ENCODE data around the gene ICA1. TPM values are rescaled to one million over a fixed set of nuclear protein-coding genes. Genes with fewer than 3 reads are reported as not detected.

ICA1 gene
- total RNA-seq, 4 donors from 2014 or later = 4.1 to 7.4 (median 5.8) TPM

DNA sequence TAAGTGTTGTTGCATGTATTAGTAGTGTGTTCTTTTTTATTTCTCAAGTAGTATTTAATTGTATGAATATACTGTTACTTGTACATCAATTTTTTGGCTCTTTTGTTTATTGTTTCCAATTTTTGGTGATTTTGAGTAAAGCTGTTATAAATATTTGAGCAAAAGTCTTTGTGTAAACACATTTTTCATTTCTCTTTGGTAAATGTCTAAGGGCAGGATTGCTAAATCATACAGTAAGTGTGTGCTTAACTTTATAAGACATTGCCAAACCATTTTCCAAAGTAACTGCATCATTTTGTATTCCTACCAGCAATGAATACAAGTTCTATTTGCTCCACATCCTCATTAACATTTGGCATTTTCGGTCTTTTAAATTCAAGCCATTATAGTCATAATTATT, 92.8 kb downstream of the ICA1 start:
- H3K27ac ChIP-seq (replicated peaks in 1 of 4) = no peak overlapping the region
- no peaks in the 10 kb centered on the region for H3K36me3 ChIP-seq
- no peak for DNase-seq (ENCODE audit: extremely low spot score)
- WGBS = 86% methylated on average over 1 of the region's 1 CpG
- intact Hi-C loops (cut with DNase I) = no loop called here
- no peaks in the 10 kb centered on the region for H3K9me3 ChIP-seq
- no peak for TF ChIP-seq POLR2AphosphoS5 (IDR thresholded peaks at IDR 0.05)
- no peak for TF ChIP-seq EP300 (IDR thresholded peaks at IDR 0.05)
- no peak for TF ChIP-seq CTCF (IDR thresholded peaks at IDR 0.05)
- no peak for TF ChIP-seq POLR2A (IDR thresholded peaks at IDR 0.05; ENCODE audit: low read depth)
- no peak overlapping the region for H3K4me3 ChIP-seq
- no peaks in the 10 kb centered on the region for H3K27me3 ChIP-seq
- peaks cover 0 to 6% (median 0%) of the 10 kb centered on the region in 4 donors for H3K4me1 ChIP-seq

DNA sequence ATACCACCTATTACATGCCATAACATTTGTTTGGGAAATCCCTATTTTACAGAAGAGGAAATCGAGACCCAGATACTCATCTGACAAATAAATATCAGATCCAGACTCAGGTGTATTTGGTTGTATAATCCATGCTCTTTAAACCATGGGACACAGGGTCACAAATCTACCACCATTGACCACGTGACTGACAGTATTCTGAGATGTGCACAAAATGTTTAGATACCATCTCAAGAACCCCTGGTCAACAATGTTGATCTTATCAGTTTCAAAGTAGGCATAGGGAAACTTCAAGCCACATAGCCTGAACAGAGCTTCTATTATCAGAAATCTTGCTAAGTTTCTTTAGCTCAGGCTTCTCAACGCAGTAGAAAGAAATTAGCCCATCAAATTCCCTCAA, 93.6 kb downstream of the ICA1 start:
- DNase-seq (ENCODE audit: extremely low spot score) = no peak
- 81% methylated on average over 3 of the region's 3 CpGs for WGBS
- no peaks in the 10 kb centered on the region for H3K27me3 ChIP-seq
- H3K4me1 ChIP-seq = peaks cover 0 to 6% (median 0%) of the 10 kb centered on the region in 4 donors
- no peak overlapping the region for H3K4me3 ChIP-seq
- H3K36me3 ChIP-seq = no peaks in the 10 kb centered on the region
- H3K27ac ChIP-seq (replicated peaks in 1 of 4) = no peak overlapping the region
- H3K9me3 ChIP-seq = no peaks in the 10 kb centered on the region
- TF ChIP-seq POLR2AphosphoS5 (IDR thresholded peaks at IDR 0.05) (no peak), CTCF (IDR thresholded peaks at IDR 0.05) (no peak), EP300 (IDR thresholded peaks at IDR 0.05) (no peak), POLR2A (IDR thresholded peaks at IDR 0.05; ENCODE audit: low read depth) (no peak)
- intact Hi-C loops (cut with DNase I) = no loop called here

GRCh38 chr7:8165150-8165549, 96.8 kb downstream of the ICA1 start:
- WGBS = 43% methylated on average over 4 of the region's 4 CpGs
- intact Hi-C loops (cut with DNase I) = no loop called here
- Histone ChIP-seq H3K27me3 (no peaks in the 10 kb centered on the region), H3K4me3 (no peak overlapping the region), H3K4me1 (no peaks in the 10 kb centered on the region), H3K27ac (replicated peaks in 1 of 4) (no peak overlapping the region), H3K9me3 (no peaks in the 10 kb centered on the region), H3K36me3 (no peaks in the 10 kb centered on the region)
- DNase-seq (ENCODE audit: extremely low spot score) = no peak
- no peak for TF ChIP-seq POLR2AphosphoS5 (IDR thresholded peaks at IDR 0.05)
- TF ChIP-seq POLR2A (IDR thresholded peaks at IDR 0.05; ENCODE audit: low read depth) = no peak
- TF ChIP-seq EP300 (IDR thresholded peaks at IDR 0.05) = no peak
- no peak for TF ChIP-seq CTCF (IDR thresholded peaks at IDR 0.05)

DNA sequence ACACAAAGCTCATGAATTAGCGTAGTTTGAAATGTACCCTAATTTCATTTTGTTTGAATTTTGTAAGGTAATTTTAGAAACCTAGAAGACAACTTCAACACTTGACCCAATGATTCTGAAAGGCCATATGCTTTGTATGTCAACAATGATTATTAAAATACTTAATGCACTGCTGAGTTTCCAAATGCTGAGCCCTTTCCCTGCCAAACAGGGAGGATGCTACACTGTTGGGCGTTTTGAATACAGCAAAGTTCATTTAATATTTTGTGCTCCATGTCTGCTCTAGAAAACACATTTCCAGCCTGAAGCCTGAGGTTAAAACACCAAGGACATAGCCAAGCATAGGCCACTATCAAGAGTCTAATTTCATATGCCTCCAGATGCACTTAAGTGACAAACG, 99.8 kb downstream of the ICA1 start:
- Histone ChIP-seq H3K9me3 (no peaks in the 10 kb centered on the region), H3K36me3 (peaks cover 0 to 5% (median 0%) of the 10 kb centered on the region in 4 donors), H3K4me1 (no peaks in the 10 kb centered on the region), H3K27ac (replicated peaks in 1 of 4) (no peak overlapping the region), H3K4me3 (no peak overlapping the region), H3K27me3 (no peaks in the 10 kb centered on the region)
- TF ChIP-seq CTCF (IDR thresholded peaks at IDR 0.05) (no peak), POLR2A (IDR thresholded peaks at IDR 0.05; ENCODE audit: low read depth) (no peak), POLR2AphosphoS5 (IDR thresholded peaks at IDR 0.05) (no peak)
- WGBS = 86% methylated on average over 3 of the region's 3 CpGs
- intact Hi-C loops (cut with DNase I) = no loop called here
- DNase-seq (ENCODE audit: extremely low spot score) = no peak

GRCh38 chr7:8161364-8161828, 100.6 kb downstream of the ICA1 start:
- intact Hi-C loops (cut with DNase I) = no loop called here
- Histone ChIP-seq H3K9me3 (no peaks in the 10 kb centered on the region), H3K27me3 (no peaks in the 10 kb centered on the region), H3K4me3 (no peak overlapping the region), H3K4me1 (no peaks in the 10 kb centered on the region), H3K36me3 (peaks cover 0 to 10% (median 0%) of the 10 kb centered on the region in 4 donors), H3K27ac (replicated peaks in 1 of 4) (no peak overlapping the region)
- TF ChIP-seq POLR2AphosphoS5 (IDR thresholded peaks at IDR 0.05) (no peak), EP300 (IDR thresholded peaks at IDR 0.05) (no peak), CTCF (IDR thresholded peaks at IDR 0.05) (no peak), POLR2A (IDR thresholded peaks at IDR 0.05; ENCODE audit: low read depth) (no peak)
- 81% methylated on average over 4 of the region's 4 CpGs for WGBS
- DNase-seq (ENCODE audit: extremely low spot score) = no peak

All from esophagus muscularis mucosa (tissue), 4 donors.